H7 (cell line): ENCODE data around the gene VPS35L. TPM values are rescaled to one million over a fixed set of nuclear protein-coding genes. Genes with fewer than 3 reads are reported as not detected.
"Not testable (repeated sequence)": the region's sequence is repeated elsewhere in the genome, so short reads cannot be mapped to it uniquely, and the experiment has no call there.

Experiments
- DNase-seq: peaks from one replicate; pipeline ENCODE4 v3.0.0; 2012
- H3K27me3 ChIP-seq: 2 replicates; pipeline ENCODE4 v1.6.0; 2011; ENCODE audit warnings: mild to moderate bottlenecking, low read length; ENCODE audit not compliant: control insufficient read depth, insufficient read depth
- H3K36me3 ChIP-seq: replicated peaks from 2 replicates; pipeline ENCODE4 v1.5.1; 2011; ENCODE audit warnings: low read length; ENCODE audit not compliant: control insufficient read depth, insufficient read depth
- H3K4me3 ChIP-seq: 2 replicates; pipeline ENCODE4 v1.5.1; 2011; ENCODE audit warnings: low read depth, mild to moderate bottlenecking, control low read depth, low read length, moderate library complexity; ENCODE audit not compliant: insufficient read depth
- total RNA-seq: library from RNA; depleted of rRNA; stranded (reverse); fragments of >200 nt; shearing (Covaris generic); gene quantifications from 2 replicates; pipeline ENCODE4 v1.2.3, GENCODE V29; 2014

Gene VPS35L
- total RNA-seq, 1 experiment from 2014 or later, result 31.8 TPM

- no peak for DNase-seq
- Histone ChIP-seq H3K4me3 (no peak overlapping the region), H3K27me3 (no peaks in the 10 kb centered on the region), H3K36me3 (no peaks in the 10 kb centered on the region; the same call in none of the 2 replicates)
These were observed 32.3 kb upstream of the VPS35L start for GRCh38 chr16:19523184-19523558.

GRCh38 chr16:19523559-19524355, 31.7 kb upstream of the VPS35L start, which contains the start of gene CCP110:
TSS of gene CCP110 (plus strand) at chr16:19523942. CDS start at chr16:19527882, 3,940 bp downstream.
- peaks cover 2% of the 10 kb centered on the region for H3K36me3 ChIP-seq
- peak; percentile 90 for DNase-seq

GRCh38 chr16:19524356-19524615, 31.2 kb upstream of the VPS35L start:
- no peak for DNase-seq
- Histone ChIP-seq H3K36me3 (peaks cover 2% of the 10 kb centered on the region), H3K27me3 (no peaks in the 10 kb centered on the region), H3K4me3 (peak overlapping the region; percentile 79)

More at GRCh38 chr16:19523559-19524355, 31.7 kb upstream of the VPS35L start, which contains the start of gene CCP110:
- Histone ChIP-seq H3K4me3 (peak within 1 kb of the TSS; percentile 79), H3K27me3 (no peaks in the 10 kb centered on the region)

DNA sequence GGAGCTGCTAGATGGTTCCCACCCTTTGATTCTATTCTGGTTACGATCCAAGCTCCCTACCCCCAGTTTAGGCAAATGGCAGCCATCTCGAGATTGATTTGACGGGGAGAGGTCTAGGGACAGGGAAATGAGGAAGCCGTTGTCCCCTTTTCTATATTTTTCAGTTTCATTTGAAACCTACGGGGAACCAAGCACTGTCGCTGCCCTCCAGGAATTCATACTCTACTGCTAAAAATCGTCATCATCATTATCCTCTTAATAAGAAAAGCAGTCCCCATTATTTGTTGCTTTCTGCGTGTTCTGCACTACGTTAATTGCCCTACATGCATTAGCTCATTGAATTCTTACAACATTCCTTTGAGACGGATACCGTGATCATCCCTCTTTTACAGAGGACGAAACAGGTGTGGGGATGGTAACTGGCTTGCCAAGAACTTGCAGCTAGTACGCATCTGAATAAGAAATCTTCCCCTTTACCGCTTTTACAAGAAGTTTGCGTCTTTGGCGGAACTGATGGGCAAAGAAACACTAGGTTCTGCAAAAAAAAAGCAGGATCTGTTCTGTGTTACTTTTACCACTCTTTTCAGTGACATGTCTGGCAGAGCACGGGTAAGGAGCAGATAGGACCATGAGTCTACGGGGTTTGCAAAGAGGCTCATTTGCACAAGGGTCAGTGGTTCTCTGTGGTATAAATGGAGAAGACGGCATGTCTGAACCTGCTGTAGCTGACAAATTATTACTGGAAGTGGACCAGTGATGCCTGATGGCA, 30.7 kb upstream of the VPS35L start:
- peak; percentile 30 for DNase-seq
- H3K36me3 ChIP-seq, result peaks cover 2% of the 10 kb centered on the region
- peak overlapping the region; percentile 79 for H3K4me3 ChIP-seq
- H3K27me3 ChIP-seq, result no peaks in the 10 kb centered on the region

- peaks cover 2% of the 10 kb centered on the region for H3K36me3 ChIP-seq
- no peak for DNase-seq
- H3K4me3 ChIP-seq, result peak overlapping the region; percentile 79
- no peaks in the 10 kb centered on the region for H3K27me3 ChIP-seq
These were observed 30.1 kb upstream of the VPS35L start for GRCh38 chr16:19525385-19525723.

DNA sequence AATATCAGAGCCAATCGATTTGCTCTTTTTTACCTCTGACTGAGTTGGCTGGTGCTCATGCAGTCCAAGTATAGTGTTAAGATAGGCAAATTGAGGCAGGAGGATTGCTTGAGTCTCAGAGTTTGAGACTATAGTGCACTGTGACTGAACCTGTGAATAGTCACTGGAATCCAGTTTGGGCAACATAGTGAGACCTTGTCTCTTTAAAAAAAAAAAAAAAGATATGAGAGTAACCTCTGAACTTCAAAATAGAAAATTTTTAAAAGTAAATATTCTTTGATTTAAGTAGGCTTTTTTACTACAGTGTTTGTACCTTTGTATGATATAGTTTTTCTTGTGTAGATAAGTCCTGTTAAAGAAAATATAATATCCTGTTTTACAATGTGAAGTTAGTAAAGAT, 28.3 kb upstream of the VPS35L start:
- Histone ChIP-seq H3K36me3 (peaks cover 2% of the 10 kb centered on the region), H3K27me3 (no peaks in the 10 kb centered on the region), H3K4me3 (no peak overlapping the region)
- DNase-seq, result no peak

DNA sequence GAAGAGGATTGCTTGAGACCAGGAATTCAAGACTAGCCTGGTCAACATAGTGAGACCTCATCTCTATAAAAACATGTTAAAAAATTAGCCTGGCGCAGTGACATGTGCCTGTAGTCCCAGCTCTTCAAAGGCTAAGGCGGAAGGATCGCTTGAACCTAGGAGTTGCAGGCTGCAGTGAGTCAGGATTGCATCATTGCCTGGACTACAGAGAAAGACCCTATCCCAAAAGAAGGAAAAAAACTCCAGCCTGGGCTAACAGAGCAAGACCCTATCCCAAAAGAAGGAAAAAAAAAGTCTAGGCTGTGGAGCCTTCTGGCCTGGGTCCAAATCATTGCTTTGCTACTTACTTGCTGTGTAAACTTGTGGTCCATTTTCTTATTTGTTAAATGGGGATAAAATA, 26.8 kb upstream of the VPS35L start:
- H3K27me3 ChIP-seq, result no peaks in the 10 kb centered on the region
- DNase-seq, result no peak
- H3K4me3 ChIP-seq, result no peak overlapping the region
- H3K36me3 ChIP-seq, result peaks cover 2% of the 10 kb centered on the region

GRCh38 chr16:19532601-19533000, 22.9 kb upstream of the VPS35L start:
- Histone ChIP-seq H3K36me3 (peaks cover 3% of the 10 kb centered on the region), H3K27me3 (no peaks in the 10 kb centered on the region), H3K4me3 (no peak overlapping the region)
- no peak for DNase-seq

- Histone ChIP-seq H3K36me3 (peaks cover 3% of the 10 kb centered on the region), H3K27me3 (no peaks in the 10 kb centered on the region), H3K4me3 (no peak overlapping the region)
- no peak for DNase-seq
These were observed 15.1 kb upstream of the VPS35L start for GRCh38 chr16:19540241-19540970.

DNA sequence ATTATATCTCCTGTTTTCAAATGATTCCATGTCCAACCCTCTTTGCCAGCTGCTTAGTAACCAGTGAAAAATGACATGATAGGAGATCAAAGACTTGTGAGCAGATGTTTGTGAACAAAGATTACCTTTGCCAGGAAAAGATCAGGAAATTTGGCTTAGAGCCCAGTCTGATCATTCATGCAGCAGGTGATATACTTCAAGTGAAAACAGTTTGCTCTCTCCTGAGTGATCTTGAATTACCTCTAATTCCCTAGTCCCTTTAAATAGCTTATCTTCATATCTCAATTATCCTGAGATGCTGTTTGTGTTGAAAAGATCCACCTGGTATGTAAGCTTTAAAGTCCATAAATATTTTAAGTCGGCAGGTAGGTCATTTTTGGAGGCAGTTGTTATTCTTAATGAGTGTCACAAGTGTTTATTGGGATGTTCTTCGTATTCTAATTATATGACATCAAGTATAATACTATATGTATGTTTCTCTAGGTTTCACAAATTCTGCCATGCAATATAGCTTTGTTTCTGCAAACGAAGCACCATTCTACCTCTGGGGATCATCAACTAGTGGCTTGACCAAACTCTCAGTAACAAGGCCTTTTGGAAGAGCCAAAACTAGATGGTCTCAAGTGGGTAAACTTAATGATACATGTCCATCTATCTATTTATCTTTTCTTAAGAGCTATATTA, 13.2 kb upstream of the VPS35L start:
- Histone ChIP-seq H3K4me3 (no peak overlapping the region), H3K27me3 (no peaks in the 10 kb centered on the region), H3K36me3 (peaks cover 4% of the 10 kb centered on the region)
- DNase-seq, result no peak

GRCh38 chr16:19543278-19543996, 12.1 kb upstream of the VPS35L start:
- DNase-seq, H3K27me3 ChIP-seq, H3K36me3 ChIP-seq, H3K4me3 ChIP-seq: not testable (repeated sequence)

- Histone ChIP-seq H3K4me3 (no peak overlapping the region), H3K36me3 (peaks cover 2% of the 10 kb centered on the region; the same call in 1 of the 2 replicates)
These were observed 7.4 kb upstream of the VPS35L start for GRCh38 chr16:19548144-19548543.

GRCh38 chr16:19549673-19550072, 5.8 kb upstream of the VPS35L start:
- Histone ChIP-seq H3K36me3 (peaks cover 2% of the 10 kb centered on the region; the same call in 1 of the 2 replicates), H3K27me3 (no peaks in the 10 kb centered on the region), H3K4me3 (no peak overlapping the region)
- DNase-seq, result no peak

More at GRCh38 chr16:19548144-19548543, 7.4 kb upstream of the VPS35L start:
- no peaks in the 10 kb centered on the region for H3K27me3 ChIP-seq
- DNase-seq, result no peak
